SK-N-MC (cell line): ENCODE measurements around the gene KCNJ4.
"Not testable (repeated sequence)": the region's sequence is repeated elsewhere in the genome, so short reads cannot be mapped to it uniquely, and the experiment has no call there.

Source experiments
- EZH2 ChIP-seq: fragments of 200-600 bp; sonication (generic); IDR thresholded peaks from one replicate; pipeline ENCODE4 v1.6.1; 2017; ENCODE audit warnings: antibody characterized with exemption
- FOXP2 ChIP-seq: optimal IDR thresholded peaks from 2 replicates; pipeline ENCODE3; 2011; ENCODE audit warnings: mild to moderate bottlenecking, moderate library complexity; ENCODE audit not compliant: insufficient read depth; ENCODE audit errors: extremely low read length, control extremely low read depth
- POLR2AphosphoS5 ChIP-seq: IDR thresholded peaks from 2 replicates; pipeline ENCODE4 v1.6.1; 2012; ENCODE audit warnings: mild to moderate bottlenecking, low read depth, low read length, borderline replicate concordance

- TF ChIP-seq EZH2, POLR2AphosphoS5, FOXP2: not testable (repeated sequence)
Measured at GRCh38 chr22:38470179-38470578, 15.2 kb upstream of the KCNJ4 start.
